Measurements from ENCODE around the gene RBL2. TPM values are rescaled to one million over a fixed set of nuclear protein-coding genes. Genes with fewer than 3 reads are reported as not detected.

The RBL2 gene
- total and polyA plus RNA-seq, 2 donors (not counting 3 experiments of a cell fraction or from before 2014, with no cell fraction given) = 22.5 to 30.7 TPM

- TF ChIP-seq FOS (IDR thresholded peaks at IDR 0.05; ENCODE audit: borderline replicate concordance, insufficient read depth, low read length) (no peak), MAX (IDR thresholded peaks at IDR 0.05; ENCODE audit: insufficient read depth, insufficient read length) (no peak), POLR2A (IDR thresholded peaks at IDR 0.05; ENCODE audit: low read depth, low read length) (no peak), EZH2 (IDR thresholded peaks at IDR 0.05; ENCODE audit: borderline replicate concordance, low read depth, low read length, severe bottlenecking) (no peak), CTCF (IDR thresholded peaks at IDR 0.05; ENCODE audit: extremely low read depth in 1 of 2, insufficient read depth in 1 of 2, low read depth in 1 of 2, low read length in 2 of 2) (no peak), MYC (IDR thresholded peaks at IDR 0.05; ENCODE audit: low read depth, low read length) (no peak), JUN (IDR thresholded peaks at IDR 0.05; ENCODE audit: borderline replicate concordance, insufficient read depth, insufficient read length, low read depth) (no peak), GATA2 (IDR thresholded peaks at IDR 0.05; ENCODE audit: insufficient read depth, insufficient read length, low read depth, low read length) (no peak), POLR2AphosphoS5 (IDR thresholded peaks at IDR 0.05; ENCODE audit: insufficient read depth, low read depth, low read length) (no peak)
- H3K4me3 ChIP-seq (replicated peaks in 1 of 3; ENCODE audit: insufficient read depth in 1 of 3, low read depth in 1 of 3, low read length in 3 of 3) = no peak overlapping the region
- no peak overlapping the region for H2AFZ ChIP-seq (ENCODE audit: low read depth, low read length)
- H4K20me1 ChIP-seq (replicated peaks; ENCODE audit: control insufficient read depth, extremely low read depth, insufficient read depth, low read length) = no peaks in the 10 kb centered on the region
- no peaks in the 10 kb centered on the region for H3K4me1 ChIP-seq (ENCODE audit: control insufficient read depth, extremely low read depth, insufficient read depth, low read length)
- ChIA-PET CTCF (interaction anchor here (1.0 kb wide), 1 partner anchor 9 kb away, joined by 3 read pairs; no protein-coding TSS in a partner anchor), POLR2A (no interaction called here)
- intact Hi-C loops (cut with micrococcal nuclease) = no loop called here
- H3K79me2 ChIP-seq (ENCODE audit: control insufficient read depth, insufficient read depth, low read length) = no peaks in the 10 kb centered on the region
- no peak overlapping the region for H3K27ac ChIP-seq (ENCODE audit: insufficient read depth, low read depth, low read length)
- no peaks in the 10 kb centered on the region for H3K9me3 ChIP-seq (replicated peaks; ENCODE audit: control insufficient read depth, insufficient read depth, low read length)
- DNase-seq (ENCODE audit: low read depth, low spot score) (no peak), FAIRE-seq (no peak)
- H3K9me1 ChIP-seq (replicated peaks; ENCODE audit: control insufficient read depth, extremely low read depth, insufficient read depth, low read length) = no peaks in the 10 kb centered on the region
- H3K36me3 ChIP-seq (ENCODE audit: control insufficient read depth in 2 of 2, extremely low read depth in 1 of 2, insufficient read depth in 2 of 2, low read length in 2 of 2) = peaks cover 3 to 7% of the 10 kb centered on the region in 2 experiments
- no peaks in the 10 kb centered on the region for H3K27me3 ChIP-seq (ENCODE audit: control insufficient read depth in 2 of 2, insufficient read depth in 2 of 2, low read length in 2 of 2)
- dilution Hi-C loops (cut with MboI; ENCODE audit: extremely low pct_ligation_motif_present, low sequenced_read_pairs) = no loop called here
- no TSS peak for BruUV-seq (replicated peaks)
- no peak overlapping the region for H3K4me2 ChIP-seq (ENCODE audit: insufficient read depth, low read length)
- H3K9ac ChIP-seq (replicated peaks; ENCODE audit: extremely low read depth, insufficient read depth, low read length) = no peak overlapping the region
Observed at GRCh38 chr16:53458635-53459034, 24.4 kb downstream of the RBL2 start.

Data from endothelial cell of umbilical vein (primary cell).